Lower leg skin (tissue), 3 donors: ENCODE measurements around the gene VAV3.

Experiments
- CTCF ChIP-seq, 3 donors: fragments of 450-650 bp; IDR thresholded peaks; one replicate each; pipeline ENCODE4 v1.5.1; 2016; ENCODE audit warnings: antibody characterized with exemption in 3 of 3, mild to moderate bottlenecking in 3 of 3, moderate library complexity in 2 of 3
- POLR2A ChIP-seq, 2 donors: fragments of 450-650 bp; IDR thresholded peaks; one replicate each; pipeline ENCODE4 v1.6.1; 2016 to 2017; ENCODE audit warnings: antibody characterized with exemption in 2 of 2, mild to moderate bottlenecking in 1 of 2, moderate library complexity in 1 of 2

- no peak for TF ChIP-seq CTCF (IDR thresholded peaks at IDR 0.05)
- no peak for TF ChIP-seq POLR2A (IDR thresholded peaks at IDR 0.05)
These were observed 160.2 kb downstream of the VAV3 start for GRCh38 chr1:107804741-107805140.
